Gastrocnemius medialis (tissue), 4 donors: ENCODE measurements around the gene TEX264.

Experiments used
- CTCF ChIP-seq, 5 experiments: fragments of 450-650 bp in 3 of 5; fragments of 200-600 bp in 2 of 5; sonication (generic) in 2 of 5; IDR thresholded peaks in 4 of 5; conservative IDR thresholded peaks in 1 of 5; 1 replicate in 4 of 5; 2 replicates in 1 of 5; pipeline ENCODE4 v1.5.1; 2016 to 2019; ENCODE audit warnings: antibody characterized with exemption in 5 of 5, mild to moderate bottlenecking in 3 of 5, moderate library complexity in 3 of 5
- POLR2A ChIP-seq, 2 donors: fragments of 450-650 bp; IDR thresholded peaks; one replicate each; pipeline ENCODE4 v1.6.1; 2017; ENCODE audit warnings: antibody characterized with exemption in 2 of 2, mild to moderate bottlenecking in 2 of 2, moderate library complexity in 2 of 2

GRCh38 chr3:51696954-51697353 lies 25.9 kb downstream of the TEX264 start:
- TF ChIP-seq POLR2A (IDR thresholded peaks at IDR 0.05) (no peak), CTCF (IDR thresholded peaks at IDR 0.05 in 4 of 5, conservative IDR thresholded peaks at IDR 0.05 in 1 of 5) (no peak)
